GM19099 (cell line): ENCODE data around the gene SYNJ2.

Source experiments
- POLR2A ChIP-seq: IDR thresholded peaks from 3 replicates; pipeline ENCODE4 v1.6.1; 2011; ENCODE audit warnings: low read depth; ENCODE audit not compliant: insufficient read length; ENCODE audit errors: extremely low read depth

Gene SYNJ2

GRCh38 chr6:158032354-158032733 is 50.7 kb downstream of the SYNJ2 start:
- no peak for TF ChIP-seq POLR2A

- TF ChIP-seq POLR2A, result no peak
Measured at GRCh38 chr6:158033077-158033750, 51.6 kb downstream of the SYNJ2 start.

- TF ChIP-seq POLR2A, result no peak
Measured at GRCh38 chr6:158033751-158034702, 52.4 kb downstream of the SYNJ2 start.

- no peak for TF ChIP-seq POLR2A
Measured at GRCh38 chr6:158036261-158036660, 54.6 kb downstream of the SYNJ2 start.

- no peak for TF ChIP-seq POLR2A
Measured at GRCh38 chr6:158037021-158037420, 55.4 kb downstream of the SYNJ2 start.

GRCh38 chr6:158037771-158038170 is 56.1 kb downstream of the SYNJ2 start:
- TF ChIP-seq POLR2A, result no peak

GRCh38 chr6:158038291-158039177 is 56.9 kb downstream of the SYNJ2 start:
- TF ChIP-seq POLR2A, result no peak

GRCh38 chr6:158039178-158039557 is 57.5 kb downstream of the SYNJ2 start:
- no peak for TF ChIP-seq POLR2A

GRCh38 chr6:158039571-158040050 is 57.9 kb downstream of the SYNJ2 start:
- no peak for TF ChIP-seq POLR2A

GRCh38 chr6:158040051-158040803 is 58.6 kb downstream of the SYNJ2 start:
- no peak for TF ChIP-seq POLR2A

- TF ChIP-seq POLR2A, result no peak
Measured at GRCh38 chr6:158040804-158041347, 59.2 kb downstream of the SYNJ2 start.

GRCh38 chr6:158041370-158041769 is 59.7 kb downstream of the SYNJ2 start:
- TF ChIP-seq POLR2A, result no peak

GRCh38 chr6:158041788-158042187 is 60.1 kb downstream of the SYNJ2 start:
- TF ChIP-seq POLR2A, result no peak

GRCh38 chr6:158042245-158042798 is 60.7 kb downstream of the SYNJ2 start:
- no peak for TF ChIP-seq POLR2A
